Measurements from ENCODE around the gene STKLD1. TPM values are rescaled to one million over a fixed set of nuclear protein-coding genes. Genes with fewer than 3 reads are reported as not detected.
"Not testable (repeated sequence)": the region's sequence is repeated elsewhere in the genome, so short reads cannot be mapped to it uniquely, and the experiment has no call there.

Gene STKLD1
- total RNA-seq, 1 donor from 2014 or later = 0.16 TPM

DNA sequence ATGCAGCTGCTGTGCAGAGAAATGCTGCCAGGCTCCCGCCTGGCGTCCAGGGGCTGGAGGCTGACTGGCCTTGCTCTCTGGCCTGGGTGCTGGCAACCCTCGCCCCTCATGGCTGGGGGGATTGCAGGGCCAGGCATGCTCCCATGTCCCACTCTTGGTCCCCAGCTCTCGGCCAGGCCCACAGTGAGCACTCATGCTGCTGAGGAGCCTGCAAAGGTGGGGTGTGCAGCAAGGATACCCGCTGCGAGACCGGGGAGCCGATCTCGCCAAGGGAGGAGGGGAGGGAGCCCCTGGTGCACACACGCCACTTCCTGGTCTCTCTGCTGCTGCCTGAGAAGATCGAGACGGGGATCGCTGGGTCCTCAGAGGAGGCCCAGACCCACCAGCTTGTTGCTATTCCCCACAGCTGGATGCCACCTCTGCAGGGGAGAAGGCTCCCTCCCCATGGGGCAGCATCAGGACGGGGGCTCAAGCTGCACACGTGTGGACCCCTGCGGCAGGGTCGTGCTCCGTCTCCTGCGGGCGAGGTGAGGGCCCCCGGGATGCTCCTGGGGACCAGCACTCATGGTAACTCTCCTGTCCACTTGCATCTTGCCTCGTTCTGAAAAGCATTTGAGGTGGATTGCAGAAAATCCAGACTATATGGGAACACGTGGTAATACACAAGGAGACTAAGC is 69.3 kb downstream of the STKLD1 start:
- Mint-ChIP-seq H3K27me3 (no peaks in the 10 kb centered on the region), H3K36me3 (ENCODE audit: low read depth) (no peaks in the 10 kb centered on the region), H3K9me3 (no peaks in the 10 kb centered on the region), H3K4me1 (no peaks in the 10 kb centered on the region), H3K27ac (no peak overlapping the region), H3K4me3 (no peak overlapping the region)
- no peak for DNase-seq
- intact Hi-C loops (cut with micrococcal nuclease) = no loop called here

DNA sequence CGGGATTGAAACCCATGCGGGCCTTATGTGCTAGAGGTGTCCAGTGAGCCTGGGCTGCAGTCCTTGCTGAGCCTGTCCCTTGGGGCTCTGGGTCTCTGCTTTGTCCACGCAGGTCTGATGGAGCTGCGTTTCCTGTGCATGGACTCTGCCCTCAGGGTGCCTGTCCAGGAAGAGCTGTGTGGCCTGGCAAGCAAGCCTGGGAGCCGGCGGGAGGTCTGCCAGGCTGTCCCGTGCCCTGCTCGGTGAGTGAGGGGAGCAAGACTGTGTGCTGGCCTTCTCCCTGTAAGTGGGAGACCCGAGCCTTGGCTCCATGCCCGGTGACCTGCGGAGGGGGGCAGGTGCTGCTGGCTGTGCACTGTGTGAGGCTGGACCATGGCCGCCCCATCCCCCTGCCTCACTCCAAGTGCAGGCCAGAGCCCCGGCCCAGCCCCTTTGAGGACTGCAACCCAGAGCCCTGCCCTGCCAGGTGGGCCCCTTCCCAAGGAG is 72.4 kb downstream of the STKLD1 start:
- no peaks in the 10 kb centered on the region for H3K9me3 Mint-ChIP-seq
- H3K36me3 Mint-ChIP-seq (ENCODE audit: low read depth) = no peaks in the 10 kb centered on the region
- no peaks in the 10 kb centered on the region for H3K27me3 Mint-ChIP-seq
- H3K27ac Mint-ChIP-seq = no peak overlapping the region
- H3K4me3 Mint-ChIP-seq = no peak overlapping the region
- intact Hi-C loops (cut with micrococcal nuclease) = no loop called here
- H3K4me1 Mint-ChIP-seq = no peaks in the 10 kb centered on the region
- no peak for DNase-seq

DNA sequence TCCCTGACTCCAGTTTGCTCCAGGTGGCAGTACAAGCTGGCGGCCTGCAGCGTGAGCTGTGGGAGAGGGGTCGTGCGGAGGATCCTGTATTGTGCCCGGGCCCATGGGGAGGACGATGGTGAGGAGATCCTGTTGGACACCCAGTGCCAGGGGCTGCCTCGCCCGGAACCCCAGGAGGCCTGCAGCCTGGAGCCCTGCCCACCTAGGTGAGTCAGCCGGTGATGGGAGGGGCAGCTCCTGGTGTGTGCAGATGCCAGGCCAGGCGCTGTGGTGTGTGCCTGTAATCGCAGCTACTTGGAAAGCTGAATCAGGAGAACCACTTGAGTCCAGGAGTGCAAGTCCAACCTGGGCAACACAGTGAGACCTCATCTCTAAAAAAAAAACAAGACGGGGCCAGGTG is 73.6 kb downstream of the STKLD1 start:
- DNase-seq = no peak
- intact Hi-C loops (cut with micrococcal nuclease) = no loop called here
- Mint-ChIP-seq H3K4me3 (no peak overlapping the region), H3K27ac (no peak overlapping the region), H3K4me1 (no peaks in the 10 kb centered on the region), H3K27me3 (no peaks in the 10 kb centered on the region), H3K9me3 (no peaks in the 10 kb centered on the region), H3K36me3 (ENCODE audit: low read depth) (no peaks in the 10 kb centered on the region)

DNA sequence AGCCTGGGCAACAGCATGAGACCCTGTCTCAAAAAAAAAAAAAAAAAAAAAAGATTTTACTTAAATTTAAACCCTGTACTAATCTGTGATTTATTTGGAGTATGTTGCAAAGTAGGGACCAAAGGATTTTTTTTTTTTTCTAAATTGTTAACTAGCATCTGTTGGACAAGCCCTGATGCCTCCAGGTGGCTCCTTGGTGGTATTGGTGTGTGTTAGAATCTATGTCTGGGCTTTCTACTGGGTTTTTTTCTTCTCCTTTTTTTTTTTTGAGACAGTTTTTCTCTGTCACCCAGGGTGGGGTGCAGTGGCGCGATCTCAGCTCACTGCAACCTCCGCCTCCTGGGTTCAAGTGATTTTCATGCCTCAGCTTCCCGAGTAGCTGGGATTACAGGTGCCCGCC is 75.7 kb downstream of the STKLD1 start:
- intact Hi-C loops (cut with micrococcal nuclease) = not testable (repeated sequence)

DNA sequence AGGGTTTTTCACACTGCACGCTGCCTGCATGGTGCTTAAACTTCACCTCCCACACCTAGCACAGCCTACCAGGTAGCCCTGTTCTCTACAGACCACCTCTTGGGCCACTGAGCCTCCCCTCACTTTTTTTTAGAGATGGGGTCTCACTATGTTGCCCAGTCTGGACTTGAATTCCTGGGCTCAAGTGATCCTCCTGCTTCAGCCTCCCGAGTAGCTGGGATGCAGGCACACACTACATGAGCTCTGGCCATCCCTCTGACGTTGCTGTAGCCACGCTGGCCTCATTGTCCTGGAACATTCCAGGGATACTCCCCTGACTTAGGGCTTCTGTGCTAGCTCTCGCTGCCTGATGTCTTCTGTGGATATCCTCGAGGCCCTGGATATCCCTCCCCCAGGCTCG is 76.4 kb downstream of the STKLD1 start:
- Mint-ChIP-seq H3K9me3 (no peaks in the 10 kb centered on the region), H3K36me3 (ENCODE audit: low read depth) (no peaks in the 10 kb centered on the region), H3K27ac (no peak overlapping the region), H3K4me3 (no peak overlapping the region), H3K4me1 (no peaks in the 10 kb centered on the region), H3K27me3 (no peaks in the 10 kb centered on the region)
- no peak for DNase-seq
- intact Hi-C loops (cut with micrococcal nuclease) = no loop called here

More for the DNA sequence above, 75.7 kb downstream of the STKLD1 start:
- not testable (repeated sequence) for H3K4me1 Mint-ChIP-seq; DNase-seq; H3K27me3 Mint-ChIP-seq; H3K9me3 Mint-ChIP-seq; H3K4me3 Mint-ChIP-seq; H3K27ac Mint-ChIP-seq; H3K36me3 Mint-ChIP-seq (ENCODE audit: low read depth)

DNA sequence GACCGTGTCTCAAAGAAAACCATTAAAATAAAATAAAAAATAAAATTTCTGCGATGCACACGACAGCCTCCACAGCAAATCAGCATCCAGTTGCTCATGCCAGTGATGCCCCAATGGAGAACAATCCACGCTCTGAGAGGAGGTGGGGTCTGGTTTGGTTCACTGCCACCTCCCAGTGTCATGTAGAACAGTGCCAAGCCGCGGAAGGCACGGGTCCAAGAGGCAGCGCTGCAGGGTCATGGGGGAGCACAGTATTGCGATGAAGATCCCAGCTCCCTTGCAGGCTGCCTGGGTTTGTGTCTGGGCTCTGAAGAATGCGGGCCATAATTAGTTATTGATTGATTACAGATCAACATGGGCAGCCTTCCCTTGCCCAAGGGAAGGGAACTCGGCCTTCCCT is 77.5 kb downstream of the STKLD1 start:
- H3K27ac Mint-ChIP-seq = no peak overlapping the region
- no peaks in the 10 kb centered on the region for H3K27me3 Mint-ChIP-seq
- H3K4me1 Mint-ChIP-seq = no peaks in the 10 kb centered on the region
- no peak overlapping the region for H3K4me3 Mint-ChIP-seq
- no peak for DNase-seq
- H3K36me3 Mint-ChIP-seq (ENCODE audit: low read depth) = no peaks in the 10 kb centered on the region
- no peaks in the 10 kb centered on the region for H3K9me3 Mint-ChIP-seq
- intact Hi-C loops (cut with micrococcal nuclease) = no loop called here

DNA sequence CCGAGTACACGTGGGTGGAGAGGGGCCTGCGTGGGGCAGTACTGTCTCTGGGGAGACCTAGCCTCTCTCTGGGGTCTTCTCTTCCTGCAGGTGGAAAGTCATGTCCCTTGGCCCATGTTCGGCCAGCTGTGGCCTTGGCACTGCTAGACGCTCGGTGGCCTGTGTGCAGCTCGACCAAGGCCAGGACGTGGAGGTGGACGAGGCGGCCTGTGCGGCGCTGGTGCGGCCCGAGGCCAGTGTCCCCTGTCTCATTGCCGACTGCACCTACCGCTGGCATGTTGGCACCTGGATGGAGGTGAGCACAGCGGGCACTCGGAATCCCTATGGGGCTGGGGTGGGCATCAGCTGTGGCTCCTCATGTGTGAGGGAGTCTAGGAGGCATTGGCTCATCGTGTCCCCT is 78.2 kb downstream of the STKLD1 start:
- Mint-ChIP-seq H3K4me3 (no peak overlapping the region), H3K27me3 (no peaks in the 10 kb centered on the region), H3K4me1 (peaks cover 3% of the 10 kb centered on the region), H3K9me3 (no peaks in the 10 kb centered on the region), H3K36me3 (ENCODE audit: low read depth) (no peaks in the 10 kb centered on the region), H3K27ac (no peak overlapping the region)
- no peak for DNase-seq
- intact Hi-C loops (cut with micrococcal nuclease) = no loop called here

DNA sequence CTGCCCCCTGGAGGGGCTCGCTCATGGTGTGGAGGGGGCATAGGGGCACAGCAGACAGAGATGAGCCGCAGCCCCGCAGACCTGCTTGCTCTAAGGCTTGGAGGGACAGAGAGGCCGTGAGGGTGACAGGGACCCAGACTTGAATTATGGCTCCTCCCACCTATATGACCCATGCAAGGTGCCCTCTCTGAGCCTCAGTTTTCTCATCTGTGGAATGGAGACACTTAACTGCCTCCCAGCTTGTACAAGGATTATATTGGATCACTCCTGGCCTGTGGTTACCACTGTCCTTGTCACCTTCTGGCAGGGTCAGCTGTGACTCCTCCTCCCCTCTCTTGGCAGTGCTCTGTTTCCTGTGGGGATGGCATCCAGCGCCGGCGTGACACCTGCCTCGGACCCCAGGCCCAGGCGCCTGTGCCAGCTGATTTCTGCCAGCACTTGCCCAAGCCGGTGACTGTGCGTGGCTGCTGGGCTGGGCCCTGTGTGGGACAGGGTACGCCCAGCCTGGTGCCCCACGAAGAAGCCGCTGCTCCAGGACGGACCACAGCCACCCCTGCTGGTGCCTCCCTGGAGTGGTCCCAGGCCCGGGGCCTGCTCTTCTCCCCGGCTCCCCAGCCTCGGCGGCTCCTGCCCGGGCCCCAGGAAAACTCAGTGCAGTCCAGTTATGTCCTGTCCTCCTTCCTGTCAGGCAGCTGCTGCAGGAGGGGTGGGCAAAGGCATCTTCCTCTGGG is 78.9 kb downstream of the STKLD1 start:
- intact Hi-C loops (cut with micrococcal nuclease) = loop anchor here (5.0 kb wide), 1 partner anchor 33 kb away; the partner anchor contains the start of gene ADAMTS13
- Mint-ChIP-seq H3K4me1 (peaks cover 6% of the 10 kb centered on the region), H3K27ac (no peak overlapping the region), H3K4me3 (no peak overlapping the region), H3K9me3 (no peaks in the 10 kb centered on the region), H3K27me3 (peaks cover 2% of the 10 kb centered on the region), H3K36me3 (ENCODE audit: low read depth) (peaks cover 1% of the 10 kb centered on the region)
- no peak for DNase-seq

Other genes starting within 250 kb of the STKLD1 start
- 6.8 and 8.2 TPM in 2 replicates for gene GBGT1, start 212.5 kb upstream of the STKLD1 start, total RNA-seq
- gene OBP2B, start 167.1 kb upstream of the STKLD1 start, total RNA-seq = not detected in 2 replicates
- gene ABO, start 101.2 kb upstream of the STKLD1 start, total RNA-seq = 0.36 and 0.58 TPM in 2 replicates
- gene SURF6, start 40.2 kb upstream of the STKLD1 start, total RNA-seq = 27.4 and 28.8 TPM in 2 replicates
- 39.5 and 45.0 TPM in 2 replicates for gene MED22, start 28.2 kb upstream of the STKLD1 start, total RNA-seq
- gene RPL7A, start 28.1 kb upstream of the STKLD1 start, total RNA-seq = 2,650 and 2,658 TPM in 2 replicates
- 29.8 and 33.2 TPM in 2 replicates for gene SURF1, start 19.9 kb upstream of the STKLD1 start, total RNA-seq
- 28.5 and 29.3 TPM in 2 replicates for gene SURF2, start 19.8 kb upstream of the STKLD1 start, total RNA-seq
- gene SURF4, start 306 bp upstream of the STKLD1 start, total RNA-seq = 235 and 240 TPM in 2 replicates
- gene REXO4, start 41.6 kb downstream of the STKLD1 start, total RNA-seq = 39.9 and 42.3 TPM in 2 replicates
- 1.3 and 1.5 TPM in 2 replicates for gene ADAMTS13, start 46.0 kb downstream of the STKLD1 start, total RNA-seq
- gene CACFD1, start 83.6 kb downstream of the STKLD1 start, total RNA-seq = 0.40 and 0.70 TPM in 2 replicates
- gene SLC2A6, start 102.7 kb downstream of the STKLD1 start, total RNA-seq = 3.2 and 4.0 TPM in 2 replicates
- not detected in 2 replicates for gene MYMK, start 148.6 kb downstream of the STKLD1 start, total RNA-seq
- not detected in 2 replicates for gene ADAMTSL2, start 158.3 kb downstream of the STKLD1 start, total RNA-seq
- gene FAM163B, start 233.0 kb downstream of the STKLD1 start, total RNA-seq = not detected in 2 replicates

All from activated CD4-positive, alpha-beta T cell treated with anti-CD3 and anti-CD28 coated beads, Interleukin-2, amount 10 ng/mL, durations not matched to agents 24 days and 14 days (primary cell).